ENCODE measurements around the gene CNIH3.

The CNIH3 gene

DNA sequence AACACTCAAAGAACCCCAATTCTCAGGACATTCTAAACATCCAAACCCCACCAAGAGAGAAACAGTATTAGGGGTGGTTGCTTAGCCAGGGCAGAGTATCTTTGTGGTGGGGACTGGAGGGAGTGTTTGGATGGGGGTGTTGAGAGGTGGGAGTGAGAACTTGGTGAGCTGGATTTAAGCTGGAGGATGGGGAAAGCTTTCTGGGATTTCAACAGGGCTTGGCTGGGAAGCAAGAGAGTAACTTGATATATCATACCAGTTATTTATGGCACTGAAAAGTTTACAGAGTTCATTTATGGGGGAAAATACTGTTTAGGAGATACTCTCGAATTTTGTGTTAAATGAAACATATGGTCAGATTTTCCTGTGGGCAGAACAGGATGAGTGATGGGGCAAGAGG is 6.8 kb upstream of the CNIH3 start:
- H3K4me3 ChIP-seq (ENCODE audit: low read depth, low read length), result no peak overlapping the region
- no peak for DNase-seq (ENCODE audit: low read depth, low spot score)
- ChIA-PET CTCF (interaction anchor here (1.2 kb wide), 1 partner anchor 242 kb away, joined by 3 read pairs; no protein-coding TSS in a partner anchor), POLR2A (interaction anchor here (1.2 kb wide), 1 partner anchor 14 kb away, joined by 3 read pairs; no protein-coding TSS in a partner anchor)
- TF ChIP-seq CTCF (IDR thresholded peaks at IDR 0.05; ENCODE audit: insufficient read depth, low read length, missing control alignments), result no peak

DNA sequence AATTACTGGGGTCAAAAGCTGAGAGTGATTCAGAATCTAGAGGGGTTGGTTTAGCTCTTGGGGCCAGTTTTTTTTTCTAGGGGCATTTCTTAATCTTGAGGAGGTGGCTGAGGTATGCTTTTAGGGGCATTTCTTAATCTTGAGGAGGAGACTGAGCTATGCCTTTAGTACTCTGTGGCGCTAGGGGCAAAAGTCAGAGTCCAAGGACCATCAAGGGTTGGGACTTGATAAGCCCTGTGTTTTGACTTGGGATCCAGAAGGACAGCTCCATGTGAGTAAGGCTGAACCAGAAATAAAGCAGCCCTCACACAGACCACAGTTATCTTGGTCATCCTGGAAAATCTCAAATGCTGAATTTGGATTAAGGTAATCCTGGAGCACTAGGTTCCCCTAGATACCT is 3.9 kb upstream of the CNIH3 start:
- no peak for DNase-seq (ENCODE audit: low read depth, low spot score)
- H3K4me3 ChIP-seq (ENCODE audit: low read depth, low read length), result no peak overlapping the region
- POLR2A ChIA-PET, result no interaction called here
- CTCF ChIA-PET, result interaction anchor here (0.7 to 1.5 kb wide), 3 partner anchors 11 to 311 kb away, joined by 3 to 4 read pairs (median 3); no protein-coding TSS in a partner anchor
- no peak for TF ChIP-seq CTCF (IDR thresholded peaks at IDR 0.05; ENCODE audit: insufficient read depth, low read length, missing control alignments)

DNA sequence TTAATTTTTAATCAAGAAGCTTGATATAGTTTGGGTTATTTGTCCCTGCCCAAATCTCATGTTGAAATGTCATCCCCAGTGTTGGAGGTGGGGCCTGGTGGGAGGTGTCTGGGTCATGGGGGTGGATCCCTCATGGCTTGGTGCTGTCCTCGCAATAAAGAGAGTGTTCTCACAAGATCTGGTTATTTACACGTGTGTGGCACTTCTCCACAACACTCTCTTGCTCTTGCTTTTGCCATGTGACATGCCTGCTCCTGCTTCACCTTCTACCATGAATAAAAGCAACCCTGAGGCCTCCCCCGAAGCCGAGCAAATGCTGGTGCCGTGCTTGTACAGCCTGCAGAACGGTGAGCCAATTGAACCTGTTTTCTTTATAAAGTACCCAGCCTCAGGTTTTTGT is 2.6 kb upstream of the CNIH3 start:
- TF ChIP-seq CTCF (IDR thresholded peaks at IDR 0.05; ENCODE audit: insufficient read depth, low read length, missing control alignments), result no peak
- ChIA-PET POLR2A (no interaction called here), CTCF (no interaction called here)
- DNase-seq (ENCODE audit: low read depth, low spot score), result no peak
- no peak overlapping the region for H3K4me3 ChIP-seq (ENCODE audit: low read depth, low read length)

GRCh38 chr1:224616756-224617409 is 766 bp downstream of the CNIH3 start:
- POLR2A ChIA-PET, result interaction anchor here (0.7 kb wide), 1 partner anchor 111 kb away, joined by 3 read pairs; no protein-coding TSS in a partner anchor
- CTCF ChIA-PET, result interaction anchor here (1.0 to 3.1 kb wide), 6 partner anchors 14 to 306 kb away, joined by 3 to 13 read pairs (median 6); no protein-coding TSS in a partner anchor
- no peak for DNase-seq (ENCODE audit: low read depth, low spot score)
- no peak for TF ChIP-seq CTCF (IDR thresholded peaks at IDR 0.05; ENCODE audit: insufficient read depth, low read length, missing control alignments)
- H3K4me3 ChIP-seq (ENCODE audit: low read depth, low read length), result peak overlapping the region; percentile 55

GRCh38 chr1:224617410-224618355 is 1.6 kb downstream of the CNIH3 start:
- CTCF ChIA-PET, result interaction anchor here (1.1 to 3.1 kb wide), 7 partner anchors 15 to 305 kb away, joined by 3 to 18 read pairs (median 7); no protein-coding TSS in a partner anchor
- no peak for DNase-seq (ENCODE audit: low read depth, low spot score)
- TF ChIP-seq CTCF (IDR thresholded peaks at IDR 0.05; ENCODE audit: insufficient read depth, low read length, missing control alignments), result no peak
- POLR2A ChIA-PET, result no interaction called here
- peak overlapping the region; percentile 55 for H3K4me3 ChIP-seq (ENCODE audit: low read depth, low read length)

DNA sequence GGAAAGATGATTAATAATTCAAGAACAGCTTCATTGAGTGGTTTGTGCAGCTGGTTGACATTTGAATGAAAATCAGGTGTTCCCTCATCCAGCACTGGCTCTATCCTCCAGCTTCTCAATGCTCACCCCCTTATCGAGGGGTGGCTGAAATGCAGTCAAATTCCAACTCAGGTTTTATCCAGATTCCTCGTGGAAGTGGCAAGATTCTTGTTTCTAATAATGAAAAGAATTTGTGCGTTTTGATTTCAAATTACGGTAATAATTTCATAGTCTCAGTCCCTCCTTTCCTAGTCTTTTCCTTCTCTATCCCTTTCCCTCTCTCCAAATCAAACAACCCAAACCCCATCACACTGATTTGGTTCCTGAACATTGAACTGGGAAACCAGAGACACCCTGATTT is 3.1 kb downstream of the CNIH3 start:
- no peak for DNase-seq (ENCODE audit: low read depth, low spot score)
- no peak overlapping the region for H3K4me3 ChIP-seq (ENCODE audit: low read depth, low read length)
- CTCF ChIA-PET, result interaction anchor here (0.8 to 2.8 kb wide), 3 partner anchors 12 to 232 kb away, joined by 3 to 18 read pairs (median 7); no protein-coding TSS in a partner anchor
- TF ChIP-seq CTCF (IDR thresholded peaks at IDR 0.05; ENCODE audit: insufficient read depth, low read length, missing control alignments), result no peak
- POLR2A ChIA-PET, result no interaction called here
